K562 (cell line): ENCODE measurements around the gene ACLY. TPM values are rescaled to one million over a fixed set of nuclear protein-coding genes. Genes with fewer than 3 reads are reported as not detected.

Source experiments
- ATF7 ChIP-seq: fragments of 450-650 bp; IDR thresholded peaks from 2 replicates; pipeline ENCODE4 v1.7.1; 2014; ENCODE audit warnings: mild to moderate bottlenecking, moderate library complexity
- CCAR2 ChIP-seq: fragments of 200-400 bp; formaldehyde crosslinking; IDR thresholded peaks from 2 replicates; pipeline ENCODE4 v1.6.1; 2017; ENCODE audit warnings: mild to moderate bottlenecking, low read depth, low read length
- DACH1 ChIP-seq: fragments of 450-650 bp; IDR thresholded peaks from 2 replicates; pipeline ENCODE4 v1.6.1; 2018; ENCODE audit not compliant: partially characterized antibody
- NUFIP1 ChIP-seq: fragments of 450-650 bp; IDR thresholded peaks from 2 replicates; pipeline ENCODE4 v1.6.1; 2018; ENCODE audit not compliant: partially characterized antibody
- SLC30A9 ChIP-seq: fragments of 250-450 bp; sonication (Bioruptor Pico); IDR thresholded peaks from 2 replicates; pipeline ENCODE4 v1.8.0; 2022; ENCODE audit warnings: mild to moderate bottlenecking, moderate library complexity
- polyA plus RNA-seq, 8 experiments: library from polyadenylated mRNA; depleted of rRNA in 4 of 8; stranded (reverse) in 5 of 8; unstranded in 3 of 8; fragments of >200 nt; fragmentation: Nextera tagmentation in 2 of 8; fragmentation: Illumina TruSeq in 1 of 8; extraction: Ambion mirVana in 2 of 8; extraction: Trizol in 1 of 8; gene quantifications; 2 replicates each; pipeline versions ENCODE4 v1.2.1 to v1.2.3, GENCODE V29; 2011 to 2014; ENCODE audit warnings: inconsistent platforms in 1 of 8, missing spikeins in 1 of 8
- total RNA-seq, 7 experiments: library from RNA; depleted of rRNA in 6 of 7; stranded (reverse); fragments of >200 nt in 6 of 7; fragmentation: Illumina TruSeq in 2 of 7; extraction: Trizol in 2 of 7; gene quantifications; 2 replicates each; pipeline versions ENCODE4 v1.2.1 to v1.2.3, GENCODE V29; 2011 to 2021; ENCODE audit warnings: low replicate concordance in 1 of 7
- TF ChIP-seq, protein P1 (sequence below): fragments of 450-650 bp; IDR thresholded peaks from 2 replicates; pipeline ENCODE4 v1.6.1; 2016; ENCODE audit warnings: mild to moderate bottlenecking, moderate library complexity

ACLY gene
- total and polyA plus RNA-seq, 9 of the 15 experiments (the other 6 are each of a cell fraction or from before 2014, with no cell fraction given): 42.9 to 280 (median 125) TPM

GRCh38 chr17:41919840-41920579 is 1.3 kb upstream of the ACLY start (continued):
- TF ChIP-seq, protein P1, sequence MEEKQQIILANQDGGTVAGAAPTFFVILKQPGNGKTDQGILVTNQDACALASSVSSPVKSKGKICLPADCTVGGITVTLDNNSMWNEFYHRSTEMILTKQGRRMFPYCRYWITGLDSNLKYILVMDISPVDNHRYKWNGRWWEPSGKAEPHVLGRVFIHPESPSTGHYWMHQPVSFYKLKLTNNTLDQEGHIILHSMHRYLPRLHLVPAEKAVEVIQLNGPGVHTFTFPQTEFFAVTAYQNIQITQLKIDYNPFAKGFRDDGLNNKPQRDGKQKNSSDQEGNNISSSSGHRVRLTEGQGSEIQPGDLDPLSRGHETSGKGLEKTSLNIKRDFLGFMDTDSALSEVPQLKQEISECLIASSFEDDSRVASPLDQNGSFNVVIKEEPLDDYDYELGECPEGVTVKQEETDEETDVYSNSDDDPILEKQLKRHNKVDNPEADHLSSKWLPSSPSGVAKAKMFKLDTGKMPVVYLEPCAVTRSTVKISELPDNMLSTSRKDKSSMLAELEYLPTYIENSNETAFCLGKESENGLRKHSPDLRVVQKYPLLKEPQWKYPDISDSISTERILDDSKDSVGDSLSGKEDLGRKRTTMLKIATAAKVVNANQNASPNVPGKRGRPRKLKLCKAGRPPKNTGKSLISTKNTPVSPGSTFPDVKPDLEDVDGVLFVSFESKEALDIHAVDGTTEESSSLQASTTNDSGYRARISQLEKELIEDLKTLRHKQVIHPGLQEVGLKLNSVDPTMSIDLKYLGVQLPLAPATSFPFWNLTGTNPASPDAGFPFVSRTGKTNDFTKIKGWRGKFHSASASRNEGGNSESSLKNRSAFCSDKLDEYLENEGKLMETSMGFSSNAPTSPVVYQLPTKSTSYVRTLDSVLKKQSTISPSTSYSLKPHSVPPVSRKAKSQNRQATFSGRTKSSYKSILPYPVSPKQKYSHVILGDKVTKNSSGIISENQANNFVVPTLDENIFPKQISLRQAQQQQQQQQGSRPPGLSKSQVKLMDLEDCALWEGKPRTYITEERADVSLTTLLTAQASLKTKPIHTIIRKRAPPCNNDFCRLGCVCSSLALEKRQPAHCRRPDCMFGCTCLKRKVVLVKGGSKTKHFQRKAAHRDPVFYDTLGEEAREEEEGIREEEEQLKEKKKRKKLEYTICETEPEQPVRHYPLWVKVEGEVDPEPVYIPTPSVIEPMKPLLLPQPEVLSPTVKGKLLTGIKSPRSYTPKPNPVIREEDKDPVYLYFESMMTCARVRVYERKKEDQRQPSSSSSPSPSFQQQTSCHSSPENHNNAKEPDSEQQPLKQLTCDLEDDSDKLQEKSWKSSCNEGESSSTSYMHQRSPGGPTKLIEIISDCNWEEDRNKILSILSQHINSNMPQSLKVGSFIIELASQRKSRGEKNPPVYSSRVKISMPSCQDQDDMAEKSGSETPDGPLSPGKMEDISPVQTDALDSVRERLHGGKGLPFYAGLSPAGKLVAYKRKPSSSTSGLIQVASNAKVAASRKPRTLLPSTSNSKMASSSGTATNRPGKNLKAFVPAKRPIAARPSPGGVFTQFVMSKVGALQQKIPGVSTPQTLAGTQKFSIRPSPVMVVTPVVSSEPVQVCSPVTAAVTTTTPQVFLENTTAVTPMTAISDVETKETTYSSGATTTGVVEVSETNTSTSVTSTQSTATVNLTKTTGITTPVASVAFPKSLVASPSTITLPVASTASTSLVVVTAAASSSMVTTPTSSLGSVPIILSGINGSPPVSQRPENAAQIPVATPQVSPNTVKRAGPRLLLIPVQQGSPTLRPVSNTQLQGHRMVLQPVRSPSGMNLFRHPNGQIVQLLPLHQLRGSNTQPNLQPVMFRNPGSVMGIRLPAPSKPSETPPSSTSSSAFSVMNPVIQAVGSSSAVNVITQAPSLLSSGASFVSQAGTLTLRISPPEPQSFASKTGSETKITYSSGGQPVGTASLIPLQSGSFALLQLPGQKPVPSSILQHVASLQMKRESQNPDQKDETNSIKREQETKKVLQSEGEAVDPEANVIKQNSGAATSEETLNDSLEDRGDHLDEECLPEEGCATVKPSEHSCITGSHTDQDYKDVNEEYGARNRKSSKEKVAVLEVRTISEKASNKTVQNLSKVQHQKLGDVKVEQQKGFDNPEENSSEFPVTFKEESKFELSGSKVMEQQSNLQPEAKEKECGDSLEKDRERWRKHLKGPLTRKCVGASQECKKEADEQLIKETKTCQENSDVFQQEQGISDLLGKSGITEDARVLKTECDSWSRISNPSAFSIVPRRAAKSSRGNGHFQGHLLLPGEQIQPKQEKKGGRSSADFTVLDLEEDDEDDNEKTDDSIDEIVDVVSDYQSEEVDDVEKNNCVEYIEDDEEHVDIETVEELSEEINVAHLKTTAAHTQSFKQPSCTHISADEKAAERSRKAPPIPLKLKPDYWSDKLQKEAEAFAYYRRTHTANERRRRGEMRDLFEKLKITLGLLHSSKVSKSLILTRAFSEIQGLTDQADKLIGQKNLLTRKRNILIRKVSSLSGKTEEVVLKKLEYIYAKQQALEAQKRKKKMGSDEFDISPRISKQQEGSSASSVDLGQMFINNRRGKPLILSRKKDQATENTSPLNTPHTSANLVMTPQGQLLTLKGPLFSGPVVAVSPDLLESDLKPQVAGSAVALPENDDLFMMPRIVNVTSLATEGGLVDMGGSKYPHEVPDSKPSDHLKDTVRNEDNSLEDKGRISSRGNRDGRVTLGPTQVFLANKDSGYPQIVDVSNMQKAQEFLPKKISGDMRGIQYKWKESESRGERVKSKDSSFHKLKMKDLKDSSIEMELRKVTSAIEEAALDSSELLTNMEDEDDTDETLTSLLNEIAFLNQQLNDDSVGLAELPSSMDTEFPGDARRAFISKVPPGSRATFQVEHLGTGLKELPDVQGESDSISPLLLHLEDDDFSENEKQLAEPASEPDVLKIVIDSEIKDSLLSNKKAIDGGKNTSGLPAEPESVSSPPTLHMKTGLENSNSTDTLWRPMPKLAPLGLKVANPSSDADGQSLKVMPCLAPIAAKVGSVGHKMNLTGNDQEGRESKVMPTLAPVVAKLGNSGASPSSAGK: no peak
- TF ChIP-seq ATF7 (peak; percentile 75), SLC30A9 (CRISPR knock-in tag) (no peak), DACH1 (peak; percentile 42), NUFIP1 (no peak), CCAR2 (no peak)
